ENCODE data around the gene MFGE8. TPM values are rescaled to one million over a fixed set of nuclear protein-coding genes. Genes with fewer than 3 reads are reported as not detected.

Gene MFGE8
- total and polyA plus RNA-seq, 7 donors: 137 to 771 (median 253) TPM

- Histone ChIP-seq H3K4me3 (peak overlapping the region; percentile 92), H3K27ac (peak overlapping the region; percentile 93), H3K27me3 (ENCODE audit: insufficient read depth in 3 of 3, low read length in 2 of 3) (no peaks in the 10 kb centered on the region), H3K4me1 (peaks cover 63% of the 10 kb centered on the region), H3K36me3 (ENCODE audit: insufficient read depth in 1 of 2, low read depth in 1 of 2) (peaks cover 9 to 31% of the 10 kb centered on the region in 2 donors), H3K9me3 (no peaks in the 10 kb centered on the region)
- WGBS, 3 donors: 21 to 36% (median 25%) methylated on average over 5 of the region's 5 CpGs
- DNase-seq: peak; percentile 70 to 86
- peak; percentile 76 to 81 (median 80) for ATAC-seq
- TF ChIP-seq CTCF (IDR thresholded peaks at IDR 0.05): no peak
- intact Hi-C loops (cut with DNase I): loop anchor here in 1 of 2 donors (5.0 kb wide), 1 partner anchor 176 kb away; the partner anchor contains the start of gene ABHD2
Measured at GRCh38 chr15:88911766-88912118, 1.4 kb downstream of the MFGE8 start.

- intact Hi-C loops (cut with DNase I): loop anchor here (5.0 to 10.0 kb wide), 3 partner anchors 107 to 265 kb away; partner anchors contain the start of gene ABHD2 (in 1 of the 2)
- 59 to 66% (median 61%) methylated on average over 12 of the region's 12 CpGs for WGBS, 3 donors
- H3K27ac ChIP-seq: peak overlapping the region; percentile 93
- DNase-seq (peak; percentile 66 to 82), ATAC-seq (peak in 3 of 4 donors; percentile 3 to 37 (median 10))
- no peaks in the 10 kb centered on the region for H3K9me3 ChIP-seq
- peak overlapping the region; percentile 92 for H3K4me3 ChIP-seq
- no peak for TF ChIP-seq CTCF (IDR thresholded peaks at IDR 0.05)
- H3K27me3 ChIP-seq (ENCODE audit: insufficient read depth in 3 of 3, low read length in 2 of 3): no peaks in the 10 kb centered on the region
- peaks cover 75% of the 10 kb centered on the region for H3K4me1 ChIP-seq
- H3K36me3 ChIP-seq (ENCODE audit: insufficient read depth in 1 of 2, low read depth in 1 of 2): peaks cover 9 to 47% of the 10 kb centered on the region in 2 donors
Measured at GRCh38 chr15:88909956-88910831, 3.0 kb downstream of the MFGE8 start.

- ATAC-seq (no peak), DNase-seq (no peak)
- peak overlapping the region; percentile 92 for H3K4me3 ChIP-seq
- no peaks in the 10 kb centered on the region for H3K9me3 ChIP-seq
- no peak for TF ChIP-seq CTCF (IDR thresholded peaks at IDR 0.05)
- H3K27me3 ChIP-seq (ENCODE audit: insufficient read depth in 3 of 3, low read length in 2 of 3): no peaks in the 10 kb centered on the region
- peaks cover 75% of the 10 kb centered on the region for H3K4me1 ChIP-seq
- H3K27ac ChIP-seq: peak overlapping the region; percentile 93
- peaks cover 9 to 59% of the 10 kb centered on the region in 2 donors for H3K36me3 ChIP-seq (ENCODE audit: insufficient read depth in 1 of 2, low read depth in 1 of 2)
- intact Hi-C loops (cut with DNase I): loop anchor here (5.0 to 10.0 kb wide), 2 partner anchors 108 to 266 kb away; no protein-coding TSS in a partner anchor
- 62 to 76% (median 71%) methylated on average over 16 of the region's 16 CpGs for WGBS, 3 donors
Measured at GRCh38 chr15:88908697-88909621, 4.2 kb downstream of the MFGE8 start.

- ATAC-seq (no peak), DNase-seq (no peak)
- Histone ChIP-seq H3K9me3 (no peaks in the 10 kb centered on the region), H3K4me3 (peak overlapping the region; percentile 92), H3K4me1 (peaks cover 81% of the 10 kb centered on the region), H3K27me3 (ENCODE audit: insufficient read depth in 3 of 3, low read length in 2 of 3) (no peaks in the 10 kb centered on the region), H3K27ac (peak overlapping the region; percentile 93), H3K36me3 (ENCODE audit: insufficient read depth in 1 of 2, low read depth in 1 of 2) (peaks cover 9 to 68% of the 10 kb centered on the region in 2 donors)
- intact Hi-C loops (cut with DNase I): loop anchor here (5.0 to 10.0 kb wide), 2 partner anchors 109 to 267 kb away; no protein-coding TSS in a partner anchor
- no peak for TF ChIP-seq CTCF (IDR thresholded peaks at IDR 0.05)
- WGBS, 3 donors: 82 to 92% (median 85%) methylated on average over 12 of the region's 12 CpGs
Measured at GRCh38 chr15:88908123-88908522, 5.1 kb downstream of the MFGE8 start.

Measured in psoas muscle (tissue), 8 donors.